ENCODE results near the gene CEP170B. TPM values are rescaled to one million over a fixed set of nuclear protein-coding genes. Genes with fewer than 3 reads are reported as not detected.

CEP170B gene
- total and polyA plus RNA-seq, 9 of the 15 experiments (the other 6 are each of a cell fraction or from before 2014, with no cell fraction given): 0.01 to 10.2 (median 2.2) TPM

DNA sequence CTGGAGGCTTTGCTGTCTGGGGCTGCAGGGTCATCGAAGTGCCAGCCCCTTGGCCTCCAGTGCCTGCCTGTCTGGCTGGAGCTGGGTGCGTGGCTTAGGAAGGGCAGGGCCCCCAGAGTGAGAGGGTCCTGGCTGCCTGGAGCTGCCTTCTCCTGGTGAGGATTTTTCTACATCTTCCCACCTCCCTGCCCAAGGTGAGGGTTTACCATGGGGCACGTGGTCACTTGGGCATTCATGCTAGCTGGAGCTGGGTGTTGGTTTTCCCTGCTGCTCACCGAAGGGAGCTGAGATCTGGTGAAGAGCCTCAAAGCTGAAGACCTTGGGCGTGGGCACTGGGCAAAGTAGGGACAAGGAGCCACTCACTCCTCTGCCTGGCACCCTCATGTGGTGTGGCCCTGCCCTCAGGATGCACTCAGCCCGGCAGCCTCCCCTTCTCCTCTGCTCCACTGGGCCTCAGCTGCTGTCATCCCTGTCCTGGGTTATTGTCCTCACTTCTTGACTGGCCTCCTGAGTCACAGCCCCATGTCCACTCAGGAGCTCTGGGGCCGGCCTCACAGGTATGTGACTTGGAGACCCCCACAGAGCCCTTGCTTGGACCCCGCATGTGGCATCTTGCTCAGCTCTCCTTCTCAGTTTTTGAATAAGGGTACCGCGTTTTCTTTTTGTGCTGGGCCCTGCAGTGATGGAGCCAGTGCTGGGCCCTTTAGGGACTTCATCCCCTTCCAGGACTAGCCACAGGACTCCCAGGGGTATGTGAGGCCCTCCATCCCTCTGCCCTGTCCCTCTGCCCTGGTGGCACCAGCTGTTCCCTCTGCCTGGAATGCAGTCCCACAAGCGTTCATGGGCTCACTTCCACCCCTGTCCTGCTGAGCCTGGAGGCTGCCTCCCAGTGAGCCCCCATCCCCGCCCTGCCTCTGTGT, 1.6 kb downstream of the CEP170B start:
- Histone ChIP-seq H3K36me3 (ENCODE audit: control insufficient read depth, insufficient read depth, low read length) (no peaks in the 10 kb centered on the region), H3K4me1 (replicated peaks in 1 of 2; ENCODE audit: control insufficient read depth in 2 of 2, insufficient read depth in 2 of 2, low read length in 2 of 2) (peaks cover 0 to 65% of the 10 kb centered on the region in 2 experiments; a peak in 3 of 5 replicates), H3K79me2 (ENCODE audit: control insufficient read depth, insufficient read depth, low read length) (peaks cover 17% of the 10 kb centered on the region), H3K27me3 (ENCODE audit: control insufficient read depth in 2 of 2, insufficient read depth in 2 of 2, low read length in 2 of 2) (no peaks in the 10 kb centered on the region), H3K4me2 (ENCODE audit: insufficient read depth, low read length) (0 out of 2 replicates have a peak overlapping the region, but pooled peaks have one; percentile 69), H3K9me3 (replicated peaks; ENCODE audit: control insufficient read depth, insufficient read depth, low read depth, low read length) (no peaks in the 10 kb centered on the region), H3K27ac (ENCODE audit: extremely low read depth, low read depth, low read length) (no peak overlapping the region), H3K9ac (ENCODE audit: insufficient read depth in 1 of 2, low read depth in 2 of 2, low read length in 2 of 2) (peak overlapping the region in 1 of 2 experiments; percentile 91; a peak in 3 of 4 replicates), H3K9me1 (ENCODE audit: control insufficient read depth, insufficient read depth, low read length) (peaks cover 3% of the 10 kb centered on the region), H4K20me1 (replicated peaks; ENCODE audit: control insufficient read depth, insufficient read depth, low read length) (0 out of 2 replicates have a peak, but pooled peaks cover 9% of the 10 kb centered on the region), H3K4me3 (peak overlapping the region; percentile 63), H2AFZ (ENCODE audit: low read depth, low read length) (no peak overlapping the region)
- intact Hi-C loops (cut with micrococcal nuclease): no loop called here
- DNase-seq (ENCODE audit: extremely low read depth in 1 of 4, low spot score in 3 of 4) (no peak), ATAC-seq (no peak), FAIRE-seq (no peak)
- WGBS (ENCODE audit: insufficient coverage, low coverage, missing lambda C conversion rate): 86% methylated on average over 8 of the region's 12 CpGs
- BruUV-seq (replicated peaks): TSS peak; percentile 33
- ChIA-PET POLR2A (interaction anchor here (1.2 kb wide), 1 partner anchor 10 kb away, joined by 3 read pairs; no protein-coding TSS in a partner anchor), CTCF (ENCODE audit: low intra/inter-chr PET ratio) (no interaction called here)
- TF ChIP-seq SNIP1 (IDR thresholded peaks at IDR 0.05; ENCODE audit: low read depth): no peak
- no peak for TF ChIP-seq PML (IDR thresholded peaks at IDR 0.05; ENCODE audit: low read length)
- no peak for TF ChIP-seq IFI16 (CRISPR knock-in tag; IDR thresholded peaks at IDR 0.05)
- no peak for TF ChIP-seq SMARCC2 (IDR thresholded peaks at IDR 0.05; ENCODE audit: low read depth)
- no peak for TF ChIP-seq ZNF263 (CRISPR knock-in tag; IDR thresholded peaks at IDR 0.05; ENCODE audit: borderline replicate concordance)
- in situ Hi-C loops (cut with MboI): no loop called here

All from K562 (cell line).